Mucosa of rectum (tissue), 2 donors: ENCODE measurements around the gene RAP1B.
"Not testable (repeated sequence)": the region's sequence is repeated elsewhere in the genome, so short reads cannot be mapped to it uniquely, and the experiment has no call there.

Source experiments
- H3K27ac ChIP-seq, 2 donors: one replicate each; pipeline ENCODE4 v1.7.0; 2013; ENCODE audit warnings: inconsistent platforms in 2 of 2, low read depth in 2 of 2, low read length in 2 of 2
- H3K27me3 ChIP-seq, 2 donors: one replicate each; pipeline ENCODE4 v1.7.0; 2013; ENCODE audit warnings: low read length in 2 of 2; ENCODE audit not compliant: control insufficient read depth in 2 of 2, insufficient read depth in 2 of 2
- H3K36me3 ChIP-seq, 2 donors: one replicate each; pipeline ENCODE4 v1.7.0; 2013; ENCODE audit warnings: low read length in 2 of 2; ENCODE audit not compliant: control insufficient read depth in 2 of 2, insufficient read depth in 2 of 2
- H3K4me1 ChIP-seq, 2 donors: one replicate each; pipeline ENCODE4 v1.7.0; 2013; ENCODE audit warnings: low read length in 2 of 2, mild to moderate bottlenecking in 1 of 2; ENCODE audit not compliant: control insufficient read depth in 2 of 2, insufficient read depth in 2 of 2
- H3K4me3 ChIP-seq, 2 donors: one replicate each; pipeline ENCODE4 v1.7.0; 2013; ENCODE audit warnings: low read length in 2 of 2
- H3K9ac ChIP-seq, 2 donors: one replicate each; pipeline ENCODE4 v1.7.0; 2013; ENCODE audit warnings: low read length in 2 of 2, low read depth in 1 of 2, mild to moderate bottlenecking in 1 of 2
- H3K9me3 ChIP-seq, 2 donors: one replicate each; pipeline ENCODE4 v1.7.0; 2013; ENCODE audit warnings: low read length in 2 of 2; ENCODE audit not compliant: control insufficient read depth in 2 of 2
- donor health status: healthy.
- donor health status: Normal muscosa, but diverticular disease.

The RAP1B gene

DNA sequence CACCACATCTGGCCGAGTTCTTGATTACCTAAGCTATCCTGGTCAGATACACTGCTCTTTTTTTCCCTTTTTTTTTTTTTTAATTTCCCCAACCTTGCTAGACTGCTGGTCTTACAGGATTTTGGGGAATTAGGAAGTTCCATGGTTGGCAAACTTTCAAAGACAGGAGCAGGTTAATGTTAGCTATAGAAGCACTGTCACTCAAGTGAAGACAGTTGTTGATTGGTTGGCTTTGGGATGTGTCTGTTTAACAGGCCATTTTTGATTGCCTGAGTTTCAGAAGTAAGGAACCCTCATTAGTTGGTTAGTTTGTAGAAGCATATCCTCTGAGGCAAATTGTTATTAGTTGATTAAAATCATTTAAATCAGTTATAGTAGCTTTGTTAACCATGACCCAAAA lies 36.8 kb downstream of the RAP1B start:
- no peak overlapping the region for H3K9ac ChIP-seq
- no peaks in the 10 kb centered on the region for H3K9me3 ChIP-seq
- H3K27me3 ChIP-seq = no peaks in the 10 kb centered on the region
- no peak overlapping the region for H3K27ac ChIP-seq
- peaks cover 21 to 25% of the 10 kb centered on the region in 2 donors for H3K36me3 ChIP-seq
- H3K4me3 ChIP-seq = no peak overlapping the region
- H3K4me1 ChIP-seq = peaks cover 0 to 3% of the 10 kb centered on the region in 2 donors

- Histone ChIP-seq H3K9ac (no peak overlapping the region), H3K4me1 (peaks cover 0 to 3% of the 10 kb centered on the region in 2 donors), H3K27me3 (no peaks in the 10 kb centered on the region), H3K4me3 (no peak overlapping the region), H3K36me3 (peaks cover 21 to 26% of the 10 kb centered on the region in 2 donors), H3K9me3 (no peaks in the 10 kb centered on the region), H3K27ac (no peak overlapping the region)
These were observed 37.5 kb downstream of the RAP1B start for GRCh38 chr12:68648179-68648578.

- Histone ChIP-seq H3K27me3 (no peaks in the 10 kb centered on the region), H3K4me3 (no peak overlapping the region), H3K36me3 (peaks cover 7 to 13% of the 10 kb centered on the region in 2 donors), H3K4me1 (no peaks in the 10 kb centered on the region), H3K9ac (no peak overlapping the region), H3K27ac (no peak overlapping the region), H3K9me3 (no peaks in the 10 kb centered on the region)
These were observed 54.4 kb downstream of the RAP1B start for GRCh38 chr12:68665016-68665569.

GRCh38 chr12:68667291-68667690 lies 56.6 kb downstream of the RAP1B start:
- H3K4me1 ChIP-seq = no peaks in the 10 kb centered on the region
- H3K4me3 ChIP-seq = no peak overlapping the region
- no peaks in the 10 kb centered on the region for H3K9me3 ChIP-seq
- H3K9ac ChIP-seq = no peak overlapping the region
- H3K27ac ChIP-seq = no peak overlapping the region
- H3K27me3 ChIP-seq = peaks cover 0 to 3% of the 10 kb centered on the region in 2 donors
- peaks cover 0 to 3% of the 10 kb centered on the region in 2 donors for H3K36me3 ChIP-seq

GRCh38 chr12:68667896-68668295 lies 57.2 kb downstream of the RAP1B start:
- H3K4me1 ChIP-seq = no peaks in the 10 kb centered on the region
- H3K9ac ChIP-seq = no peak overlapping the region
- no peaks in the 10 kb centered on the region for H3K9me3 ChIP-seq
- H3K4me3 ChIP-seq = no peak overlapping the region
- H3K36me3 ChIP-seq = peaks cover 0 to 3% of the 10 kb centered on the region in 2 donors
- H3K27me3 ChIP-seq = peaks cover 0 to 3% of the 10 kb centered on the region in 2 donors
- no peak overlapping the region for H3K27ac ChIP-seq

- Histone ChIP-seq H3K4me3 (no peak overlapping the region), H3K9me3 (no peaks in the 10 kb centered on the region), H3K27me3 (peaks cover 0 to 3% of the 10 kb centered on the region in 2 donors), H3K27ac (no peak overlapping the region), H3K9ac (no peak overlapping the region), H3K4me1 (no peaks in the 10 kb centered on the region), H3K36me3 (no peaks in the 10 kb centered on the region)
These were observed 60.5 kb downstream of the RAP1B start for GRCh38 chr12:68671179-68671578.

GRCh38 chr12:68673788-68674187 lies 63.1 kb downstream of the RAP1B start:
- Histone ChIP-seq H3K9ac (no peak overlapping the region), H3K36me3 (no peaks in the 10 kb centered on the region), H3K4me1 (no peaks in the 10 kb centered on the region), H3K27ac (no peak overlapping the region), H3K4me3 (no peak overlapping the region), H3K9me3 (no peaks in the 10 kb centered on the region), H3K27me3 (peaks cover 0 to 3% of the 10 kb centered on the region in 2 donors)

GRCh38 chr12:68674376-68674775 lies 63.7 kb downstream of the RAP1B start:
- no peak overlapping the region for H3K27ac ChIP-seq
- H3K4me3 ChIP-seq = no peak overlapping the region
- H3K9me3 ChIP-seq = no peaks in the 10 kb centered on the region
- no peaks in the 10 kb centered on the region for H3K4me1 ChIP-seq
- no peaks in the 10 kb centered on the region for H3K36me3 ChIP-seq
- H3K9ac ChIP-seq = no peak overlapping the region
- peaks cover 0 to 3% of the 10 kb centered on the region in 2 donors for H3K27me3 ChIP-seq

GRCh38 chr12:68675101-68675842 lies 64.6 kb downstream of the RAP1B start:
- Histone ChIP-seq H3K27ac (no peak overlapping the region), H3K9ac (no peak overlapping the region), H3K27me3 (peaks cover 0 to 3% of the 10 kb centered on the region in 2 donors), H3K4me1 (no peaks in the 10 kb centered on the region), H3K4me3 (no peak overlapping the region), H3K9me3 (no peaks in the 10 kb centered on the region), H3K36me3 (no peaks in the 10 kb centered on the region)

GRCh38 chr12:68676854-68677253 lies 66.2 kb downstream of the RAP1B start:
- not testable (repeated sequence) for H3K9me3 ChIP-seq, H3K9ac ChIP-seq, H3K36me3 ChIP-seq, H3K27me3 ChIP-seq, H3K4me1 ChIP-seq, H3K27ac ChIP-seq
- peak overlapping the region in 1 of 2 donors; percentile 57 for H3K4me3 ChIP-seq
